CD4-positive, alpha-beta T cell (primary cell): ENCODE measurements around the gene LUC7L2. TPM values are rescaled to one million over a fixed set of nuclear protein-coding genes. Genes with fewer than 3 reads are reported as not detected.
A peak's percentile ranks its signal among the peaks of the same experiment; 100 is the strongest.

Experiments
- ATAC-seq: fragments of 200-7000 bp; cut with Tn5 transposase; one replicate; pipeline ENCODE4 v1.10.0; 2022; ENCODE audit warnings: mild to moderate bottlenecking; ENCODE audit not compliant: poor library complexity
- CTCF ChIA-PET: fragments of 350-600 bp; sonication (Branson Sonifier 250); formaldehyde crosslinking; loops from one replicate; lab custom pipeline; 2021; ENCODE audit warnings: antibody characterized with exemption, inconsistent platforms; lab: Charles Lee
- POLR2A ChIA-PET: fragments of 350-600 bp; sonication (Branson Sonifier 250); formaldehyde crosslinking; loops from one replicate; lab custom pipeline; 2021; ENCODE audit warnings: antibody characterized with exemption, inconsistent platforms; lab: Charles Lee
- DNase-seq, 14 experiments: peaks; one replicate each; pipeline ENCODE4 v3.0.0-alpha.2; 2013 to 2020; ENCODE audit warnings: mixed read lengths in 2 of 14
- H3K27ac ChIP-seq, 2 donors: one replicate each; pipeline versions ENCODE4 v1.5.1 to v1.7.0; 2013; ENCODE audit warnings: low read length in 2 of 2, low read depth in 1 of 2, mild to moderate bottlenecking in 1 of 2
- H3K27me3 ChIP-seq, 2 experiments: 1 replicate in 1 of 2; 2 replicates in 1 of 2; pipeline versions ENCODE4 v1.6.1 to v1.7.0; 2013; ENCODE audit warnings: low read length in 2 of 2, control low read depth in 1 of 2, mild to moderate bottlenecking in 1 of 2, moderate library complexity in 1 of 2; ENCODE audit not compliant: insufficient read depth in 2 of 2, control insufficient read depth in 1 of 2
- H3K36me3 ChIP-seq: one replicate; pipeline ENCODE4 v1.6.1; 2013; ENCODE audit warnings: low read length, control low read depth; ENCODE audit not compliant: insufficient read depth
- H3K4me1 ChIP-seq: one replicate; pipeline ENCODE4 v1.6.1; 2013; ENCODE audit warnings: low read length, control low read depth; ENCODE audit not compliant: insufficient read depth
- H3K4me3 ChIP-seq: one replicate; pipeline ENCODE4 v1.5.1; 2013; ENCODE audit warnings: mild to moderate bottlenecking, low read length, moderate library complexity
- H3K9me3 ChIP-seq, 2 experiments: 1 replicate in 1 of 2; 2 replicates in 1 of 2; pipeline versions ENCODE4 v1.6.1 to v1.7.0; 2013; ENCODE audit warnings: low read length in 2 of 2, mild to moderate bottlenecking in 2 of 2, control low read depth in 1 of 2, moderate library complexity in 1 of 2; ENCODE audit not compliant: control insufficient read depth in 1 of 2, insufficient read depth in 1 of 2
- H3K27ac Mint-ChIP-seq: one replicate; pipeline ENCODE4 v1.8.0; 2020; ENCODE audit warnings: mixed read lengths
- H3K27me3 Mint-ChIP-seq: one replicate; pipeline ENCODE4 v1.8.0; 2021; ENCODE audit warnings: mixed read lengths
- H3K36me3 Mint-ChIP-seq: one replicate; pipeline ENCODE4 v1.8.0; 2021; ENCODE audit warnings: low read depth, mixed read lengths
- H3K4me1 Mint-ChIP-seq: one replicate; pipeline ENCODE4 v1.8.0; 2021; ENCODE audit warnings: low read depth, mixed read lengths
- H3K4me3 Mint-ChIP-seq: one replicate; pipeline ENCODE4 v1.8.0; 2020; ENCODE audit warnings: mild to moderate bottlenecking, mixed read lengths
- H3K9me3 Mint-ChIP-seq: one replicate; pipeline ENCODE4 v1.8.0; 2020; ENCODE audit warnings: mixed read lengths
- intact Hi-C, 2 experiments: fragments of 100-400 bp; cut with DNase I in 1 of 2; cut with micrococcal nuclease in 1 of 2; formaldehyde crosslinking; loops; one replicate each; pipeline versions ENCODE4 v1.15.1 to v1.9.0; 2023 to 2025; cut with DNase I, micrococcal nuclease
- total RNA-seq, 174 experiments: library from RNA in 2 of 174; stranded (reverse) in 2 of 174; gene quantifications; one replicate each; pipeline ENCODE4 v1.2.3 and lab custom pipeline; 2021 to 2026
- TF ChIP-seq, protein P1 (sequence below): fragments of 200-600 bp; IDR thresholded peaks from one replicate; pipeline ENCODE4 v1.8.0; 2022; ENCODE audit warnings: antibody characterized with exemption, mild to moderate bottlenecking

Gene LUC7L2
- total RNA-seq, 2 experiments from 2014 or later: 177 to 194 TPM

DNA sequence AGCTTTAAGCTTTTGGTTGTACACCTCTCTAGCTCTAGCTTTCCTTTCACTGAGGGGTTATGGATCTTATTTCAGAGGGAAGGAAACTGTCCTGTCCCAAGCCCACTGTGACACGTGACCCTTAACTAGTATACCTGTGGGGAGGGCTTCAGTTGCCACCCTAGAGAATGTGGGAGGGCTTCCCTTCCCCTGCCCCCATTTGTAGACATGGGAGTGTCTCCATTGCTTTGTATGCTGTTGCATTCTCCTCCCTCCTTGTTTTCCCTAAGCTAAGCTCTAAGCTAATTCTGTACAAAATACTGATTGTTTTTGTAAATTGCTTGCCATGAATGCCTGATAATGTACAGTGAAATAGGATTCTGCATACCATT is 11.2 kb downstream of the LUC7L2 start:
- ATAC-seq: no peak
- POLR2A ChIA-PET: interaction anchor here (0.8 to 3.3 kb wide), 3 partner anchors 11 to 321 kb away, joined by 3 to 17 read pairs (median 3); partner anchors contain the start of gene LUC7L2
- no peaks in the 10 kb centered on the region for H3K27me3 Mint-ChIP-seq
- Histone ChIP-seq H3K4me1 (peaks cover 18% of the 10 kb centered on the region), H3K36me3 (peaks cover 35% of the 10 kb centered on the region), H3K9me3 (no peaks in the 10 kb centered on the region), H3K27me3 (no peaks in the 10 kb centered on the region), H3K27ac (no peak overlapping the region), H3K4me3 (no peak overlapping the region)
- DNase-seq: no peak
- H3K36me3 Mint-ChIP-seq: peaks cover 52% of the 10 kb centered on the region
- no peaks in the 10 kb centered on the region for H3K9me3 Mint-ChIP-seq
- H3K27ac Mint-ChIP-seq: peak overlapping the region; percentile 56
- H3K4me1 Mint-ChIP-seq: peaks cover 89% of the 10 kb centered on the region
- H3K4me3 Mint-ChIP-seq: peak overlapping the region; percentile 23
- intact Hi-C loops: no loop called here
- TF ChIP-seq, protein P1, sequence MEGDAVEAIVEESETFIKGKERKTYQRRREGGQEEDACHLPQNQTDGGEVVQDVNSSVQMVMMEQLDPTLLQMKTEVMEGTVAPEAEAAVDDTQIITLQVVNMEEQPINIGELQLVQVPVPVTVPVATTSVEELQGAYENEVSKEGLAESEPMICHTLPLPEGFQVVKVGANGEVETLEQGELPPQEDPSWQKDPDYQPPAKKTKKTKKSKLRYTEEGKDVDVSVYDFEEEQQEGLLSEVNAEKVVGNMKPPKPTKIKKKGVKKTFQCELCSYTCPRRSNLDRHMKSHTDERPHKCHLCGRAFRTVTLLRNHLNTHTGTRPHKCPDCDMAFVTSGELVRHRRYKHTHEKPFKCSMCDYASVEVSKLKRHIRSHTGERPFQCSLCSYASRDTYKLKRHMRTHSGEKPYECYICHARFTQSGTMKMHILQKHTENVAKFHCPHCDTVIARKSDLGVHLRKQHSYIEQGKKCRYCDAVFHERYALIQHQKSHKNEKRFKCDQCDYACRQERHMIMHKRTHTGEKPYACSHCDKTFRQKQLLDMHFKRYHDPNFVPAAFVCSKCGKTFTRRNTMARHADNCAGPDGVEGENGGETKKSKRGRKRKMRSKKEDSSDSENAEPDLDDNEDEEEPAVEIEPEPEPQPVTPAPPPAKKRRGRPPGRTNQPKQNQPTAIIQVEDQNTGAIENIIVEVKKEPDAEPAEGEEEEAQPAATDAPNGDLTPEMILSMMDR: no peak
- CTCF ChIA-PET: no interaction called here

DNA sequence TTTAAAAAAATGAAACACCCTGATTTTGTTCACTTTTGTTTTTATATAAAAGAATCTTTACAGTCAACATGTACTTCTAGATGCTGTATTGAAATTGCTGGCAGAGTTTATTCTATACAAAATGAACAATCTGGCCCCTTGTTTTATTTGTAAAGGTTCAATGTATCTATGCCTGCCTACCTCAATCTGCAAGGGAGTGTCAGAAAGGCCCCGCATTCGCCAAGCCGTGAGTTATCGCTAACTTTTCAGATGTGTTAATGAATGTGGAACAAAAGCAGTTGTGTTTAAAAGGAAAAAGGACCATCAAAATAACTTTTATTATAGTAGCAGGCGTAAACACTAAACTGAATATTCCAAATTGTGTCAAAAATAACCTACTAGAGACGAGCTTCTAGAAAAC is 14.6 kb downstream of the LUC7L2 start:
- intact Hi-C loops: no loop called here
- POLR2A ChIA-PET: interaction anchor here (2.3 kb wide), 1 partner anchor 14 kb away, joined by 9 read pairs; the partner anchor contains the start of gene LUC7L2
- Mint-ChIP-seq H3K9me3 (no peaks in the 10 kb centered on the region), H3K4me1 (peaks cover 70% of the 10 kb centered on the region), H3K4me3 (no peak overlapping the region), H3K27me3 (no peaks in the 10 kb centered on the region), H3K36me3 (peaks cover 64% of the 10 kb centered on the region), H3K27ac (no peak overlapping the region)
- ATAC-seq (no peak), DNase-seq (no peak)
- no peaks in the 10 kb centered on the region for H3K27me3 ChIP-seq
- H3K36me3 ChIP-seq: peaks cover 44% of the 10 kb centered on the region
- no peak overlapping the region for H3K4me3 ChIP-seq
- CTCF ChIA-PET: interaction anchor here (0.8 to 1.2 kb wide), 2 partner anchors 9 to 13 kb away, joined by 3 read pairs; no protein-coding TSS in a partner anchor
- TF ChIP-seq, protein P1: no peak
- no peak overlapping the region for H3K27ac ChIP-seq
- H3K4me1 ChIP-seq: peaks cover 10% of the 10 kb centered on the region
- H3K9me3 ChIP-seq: no peaks in the 10 kb centered on the region

GRCh38 chr7:139382439-139382838 is 22.7 kb downstream of the LUC7L2 start:
- H3K4me1 Mint-ChIP-seq: peaks cover 4% of the 10 kb centered on the region
- DNase-seq: no peak
- ATAC-seq: no peak
- H3K27ac ChIP-seq: no peak overlapping the region
- ChIA-PET CTCF (interaction anchor here (0.7 kb wide), 1 partner anchor 61 kb away, joined by 3 read pairs; no protein-coding TSS in a partner anchor), POLR2A (interaction anchor here (0.6 kb wide), 1 partner anchor 211 kb away, joined by 3 read pairs; no protein-coding TSS in a partner anchor)
- no peaks in the 10 kb centered on the region for H3K9me3 Mint-ChIP-seq
- TF ChIP-seq, protein P1: no peak
- no peaks in the 10 kb centered on the region for H3K4me1 ChIP-seq
- H3K36me3 Mint-ChIP-seq: peaks cover 52% of the 10 kb centered on the region
- no peak overlapping the region for H3K4me3 Mint-ChIP-seq
- intact Hi-C loops: no loop called here
- no peaks in the 10 kb centered on the region for H3K27me3 ChIP-seq
- peaks cover 69% of the 10 kb centered on the region for H3K36me3 ChIP-seq
- H3K27me3 Mint-ChIP-seq: no peaks in the 10 kb centered on the region
- H3K9me3 ChIP-seq: no peaks in the 10 kb centered on the region
- no peak overlapping the region for H3K4me3 ChIP-seq
- H3K27ac Mint-ChIP-seq: no peak overlapping the region
